Ishikawa (cell line): ENCODE results near the gene LYRM4.

Experiments used
- CEBPB ChIP-seq: IDR thresholded peaks from 2 replicates; pipeline ENCODE4 v1.6.1; 2012
- CREB1 ChIP-seq: IDR thresholded peaks from 2 replicates; pipeline ENCODE4 v1.6.1; 2012; ENCODE audit warnings: low read depth
- EGR1 ChIP-seq: IDR thresholded peaks from 2 replicates; pipeline ENCODE4 v1.6.1; 2012
- EP300 ChIP-seq: IDR thresholded peaks from 2 replicates; pipeline ENCODE4 v1.6.1; 2012; ENCODE audit warnings: borderline replicate concordance
- FOXM1 ChIP-seq: IDR thresholded peaks from 2 replicates; pipeline ENCODE4 v1.6.1; 2012; ENCODE audit warnings: low read depth, borderline replicate concordance
- MAX ChIP-seq: IDR thresholded peaks from 2 replicates; pipeline ENCODE4 v1.6.1; 2012
- NFIC ChIP-seq: IDR thresholded peaks from 2 replicates; pipeline ENCODE4 v1.6.1; 2012
- RAD21 ChIP-seq: IDR thresholded peaks from 2 replicates; pipeline ENCODE4 v1.6.1; 2012; ENCODE audit warnings: low read depth
- REST ChIP-seq: IDR thresholded peaks from 2 replicates; pipeline ENCODE4 v1.6.1; 2012; ENCODE audit warnings: low read depth, mild to moderate bottlenecking
- TAF1 ChIP-seq: IDR thresholded peaks from 2 replicates; pipeline ENCODE4 v1.6.1; 2012; ENCODE audit warnings: low read depth, mild to moderate bottlenecking
- TCF12 ChIP-seq: IDR thresholded peaks from 2 replicates; pipeline ENCODE4 v1.6.1; 2012; ENCODE audit warnings: low read depth
- TEAD4 ChIP-seq: IDR thresholded peaks from 2 replicates; pipeline ENCODE4 v1.6.1; 2012
- USF1 ChIP-seq: IDR thresholded peaks from 2 replicates; pipeline ENCODE4 v1.6.1; 2012
- YY1 ChIP-seq: IDR thresholded peaks from 2 replicates; pipeline ENCODE4 v1.6.1; 2012; ENCODE audit warnings: low read depth
- ZBTB7A ChIP-seq: IDR thresholded peaks from 2 replicates; pipeline ENCODE4 v1.6.1; 2012; ENCODE audit warnings: low read depth

The LYRM4 gene

GRCh38 chr6:5095236-5095635 lies 165.5 kb downstream of the LYRM4 start:
- TF ChIP-seq EGR1 (no peak), REST (no peak), EP300 (no peak), TCF12 (no peak), TAF1 (no peak), FOXM1 (no peak), ZBTB7A (no peak), RAD21 (no peak), MAX (no peak), USF1 (no peak), CREB1 (no peak), YY1 (no peak), TEAD4 (no peak), CEBPB (no peak), NFIC (no peak)

- TF ChIP-seq EP300 = no peak
- no peak for TF ChIP-seq TCF12
- no peak for TF ChIP-seq RAD21
- no peak for TF ChIP-seq TAF1
- TF ChIP-seq EGR1 = no peak
- no peak for TF ChIP-seq FOXM1
- no peak for TF ChIP-seq MAX
- no peak for TF ChIP-seq YY1
- no peak for TF ChIP-seq USF1
Measured at GRCh38 chr6:5094327-5094726, 166.4 kb downstream of the LYRM4 start.

GRCh38 chr6:5093231-5094015 lies 167.3 kb downstream of the LYRM4 start:
- TF ChIP-seq RAD21 = no peak
- no peak for TF ChIP-seq EGR1
- no peak for TF ChIP-seq TCF12
- TF ChIP-seq TAF1 = no peak
- TF ChIP-seq MAX = no peak
- TF ChIP-seq USF1 = no peak
- no peak for TF ChIP-seq YY1
- no peak for TF ChIP-seq TEAD4
- no peak for TF ChIP-seq CEBPB
- TF ChIP-seq FOXM1 = no peak
- TF ChIP-seq EP300 = no peak
- no peak for TF ChIP-seq CREB1
- TF ChIP-seq NFIC = no peak
- TF ChIP-seq REST = no peak
- no peak for TF ChIP-seq ZBTB7A

- TF ChIP-seq MAX = no peak
- TF ChIP-seq USF1 = no peak
- no peak for TF ChIP-seq TAF1
- no peak for TF ChIP-seq FOXM1
- TF ChIP-seq EP300 = no peak
- no peak for TF ChIP-seq TEAD4
- no peak for TF ChIP-seq EGR1
- no peak for TF ChIP-seq RAD21
- no peak for TF ChIP-seq NFIC
- TF ChIP-seq REST = no peak
- TF ChIP-seq CREB1 = no peak
- no peak for TF ChIP-seq YY1
- TF ChIP-seq TCF12 = no peak
- no peak for TF ChIP-seq CEBPB
- TF ChIP-seq ZBTB7A = no peak
Measured at GRCh38 chr6:5091210-5092069, 169.3 kb downstream of the LYRM4 start.
